GM19438 (cell line): ENCODE results near the gene CCL14.
"Not testable (repeated sequence)": the region's sequence is repeated elsewhere in the genome, so short reads cannot be mapped to it uniquely, and the experiment has no call there.

Source experiments
- ATAC-seq: cut with Tn5 transposase; IDR thresholded peaks from one replicate; pipeline ENCODE4 v1.9.1; 2021; ENCODE audit warnings: low read depth; ENCODE audit not compliant: unreplicated experiment

CCL14 gene

DNA sequence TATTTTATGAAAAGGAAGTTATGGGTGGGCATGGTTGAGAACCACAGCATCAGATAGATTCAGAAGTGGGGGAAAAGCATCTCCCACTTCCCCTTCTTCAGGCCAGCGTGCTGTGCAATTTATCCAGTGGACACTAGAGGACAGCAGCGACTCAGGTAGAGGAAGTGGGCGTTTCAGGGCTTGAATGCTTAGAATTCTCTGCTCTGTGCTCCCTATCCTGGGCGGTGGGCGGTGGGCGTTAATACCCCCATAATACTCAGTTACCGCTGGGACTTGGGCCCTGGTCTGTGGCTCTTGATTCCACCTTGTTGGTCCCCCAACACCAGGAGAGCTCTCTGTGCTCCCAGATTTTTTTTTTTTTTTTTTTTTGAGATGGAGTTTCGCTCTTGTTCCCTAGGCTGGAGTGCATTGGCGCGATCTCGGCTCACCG, 39.4 kb downstream of the CCL14 start:
- no peak for ATAC-seq

- no peak for ATAC-seq
Measured at GRCh38 chr17:35944151-35944550, 42.4 kb downstream of the CCL14 start.

- no peak for ATAC-seq
Measured at GRCh38 chr17:35943537-35943936, 43.0 kb downstream of the CCL14 start, which contains the start of gene LYZL6. TSS of gene LYZL6 (minus strand) at chr17:35943713. CDS start at chr17:35939356, 4,357 bp downstream.

DNA sequence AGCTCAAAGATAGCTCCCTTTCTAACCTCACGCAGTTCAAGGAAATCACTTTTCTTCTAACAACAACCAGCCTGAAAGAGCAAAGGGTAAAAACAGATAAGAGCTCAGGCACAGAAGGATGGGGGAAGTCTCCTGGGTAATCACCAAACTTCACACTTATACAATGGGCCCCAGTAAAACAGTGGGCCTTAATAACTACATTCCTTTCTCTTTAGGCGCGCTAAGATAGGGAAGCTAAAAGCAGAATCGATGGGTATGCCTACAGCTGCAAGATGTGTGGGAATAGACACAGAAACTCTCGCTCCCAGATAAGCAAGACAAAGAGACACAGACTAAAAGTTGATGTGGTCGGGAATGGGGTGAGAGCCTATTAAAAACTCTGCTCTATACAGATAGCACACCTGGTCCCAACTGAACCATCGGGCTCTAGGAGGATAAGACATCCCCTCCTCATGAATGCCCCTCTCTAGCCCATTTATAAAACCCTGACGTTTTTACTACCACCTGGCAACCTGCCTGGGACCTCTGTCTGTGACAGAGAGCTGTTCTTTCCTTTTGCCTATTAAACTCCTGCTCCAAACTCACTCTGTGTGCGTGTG, 43.8 kb downstream of the CCL14 start:
- ATAC-seq, result no peak

DNA sequence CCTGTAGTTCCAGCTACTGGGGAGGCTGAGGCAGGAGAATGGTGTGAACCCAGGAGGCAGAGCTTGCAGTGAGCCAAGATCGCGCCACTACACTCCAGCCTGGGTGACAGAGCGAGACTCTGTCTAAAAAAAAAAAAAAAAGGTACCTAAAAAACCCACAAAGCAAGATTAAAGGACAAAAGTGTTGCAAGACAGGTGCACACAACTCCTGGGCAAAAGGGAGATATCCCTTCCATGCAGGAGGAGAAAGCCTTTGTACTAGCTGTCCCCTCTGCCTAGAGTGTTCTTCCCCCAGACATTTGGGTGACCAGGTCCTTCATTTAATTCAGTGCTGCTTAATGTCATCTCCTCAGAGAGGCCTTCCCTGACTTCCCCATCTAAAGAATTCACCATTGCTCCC, 48.0 kb downstream of the CCL14 start:
- ATAC-seq, result not testable (repeated sequence)

- no peak for ATAC-seq
Measured at GRCh38 chr17:35936063-35936462, 50.5 kb downstream of the CCL14 start.

GRCh38 chr17:35934760-35935159, 51.8 kb downstream of the CCL14 start:
- ATAC-seq, result no peak
